Measurements from ENCODE around the gene CENPW.
A peak's percentile ranks its signal among the peaks of the same experiment; 100 is the strongest.

The CENPW gene

DNA sequence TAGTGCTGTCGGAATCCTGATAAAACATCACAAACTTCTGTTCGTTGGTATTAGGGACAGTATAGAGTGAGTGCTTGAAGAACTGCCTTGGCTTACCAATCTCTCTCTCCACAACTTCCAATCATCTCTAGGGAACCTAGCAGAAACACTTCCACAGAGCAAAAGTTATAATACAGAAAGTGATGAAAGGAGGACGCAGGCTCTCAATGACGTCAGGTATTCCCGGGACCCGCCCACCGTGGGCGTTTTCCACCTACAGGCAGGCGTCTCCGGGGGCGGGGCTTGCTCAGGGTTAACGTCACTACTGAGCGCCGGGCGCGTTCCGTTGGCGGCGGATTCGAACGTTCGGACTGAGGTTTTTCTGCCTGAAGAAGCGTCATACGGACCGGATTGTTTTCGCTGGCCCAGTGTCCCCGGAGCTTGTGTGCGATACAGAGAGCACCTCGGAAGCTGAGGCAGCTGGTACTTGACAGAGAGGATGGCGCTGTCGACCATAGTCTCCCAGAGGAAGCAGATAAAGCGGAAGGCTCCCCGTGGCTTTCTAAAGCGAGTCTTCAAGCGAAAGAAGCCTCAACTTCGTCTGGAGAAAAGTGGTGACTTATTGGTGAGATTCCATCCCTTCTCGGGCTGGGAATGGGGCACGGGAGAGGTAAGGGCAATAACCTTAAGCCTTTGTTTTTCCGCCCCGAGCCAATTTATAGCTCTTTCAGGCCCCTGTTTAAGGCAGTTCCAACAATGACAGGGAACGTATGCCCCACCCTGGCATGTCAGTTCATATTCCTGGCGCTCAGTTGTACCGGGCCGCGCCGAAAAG is at the start of gene CENPW:
TSS of gene CENPW (plus strand) at position 320 of the 814 bp plus-strand sequence. CDS start at position 479, 159 bp downstream.
- TF ChIP-seq, protein P1, sequence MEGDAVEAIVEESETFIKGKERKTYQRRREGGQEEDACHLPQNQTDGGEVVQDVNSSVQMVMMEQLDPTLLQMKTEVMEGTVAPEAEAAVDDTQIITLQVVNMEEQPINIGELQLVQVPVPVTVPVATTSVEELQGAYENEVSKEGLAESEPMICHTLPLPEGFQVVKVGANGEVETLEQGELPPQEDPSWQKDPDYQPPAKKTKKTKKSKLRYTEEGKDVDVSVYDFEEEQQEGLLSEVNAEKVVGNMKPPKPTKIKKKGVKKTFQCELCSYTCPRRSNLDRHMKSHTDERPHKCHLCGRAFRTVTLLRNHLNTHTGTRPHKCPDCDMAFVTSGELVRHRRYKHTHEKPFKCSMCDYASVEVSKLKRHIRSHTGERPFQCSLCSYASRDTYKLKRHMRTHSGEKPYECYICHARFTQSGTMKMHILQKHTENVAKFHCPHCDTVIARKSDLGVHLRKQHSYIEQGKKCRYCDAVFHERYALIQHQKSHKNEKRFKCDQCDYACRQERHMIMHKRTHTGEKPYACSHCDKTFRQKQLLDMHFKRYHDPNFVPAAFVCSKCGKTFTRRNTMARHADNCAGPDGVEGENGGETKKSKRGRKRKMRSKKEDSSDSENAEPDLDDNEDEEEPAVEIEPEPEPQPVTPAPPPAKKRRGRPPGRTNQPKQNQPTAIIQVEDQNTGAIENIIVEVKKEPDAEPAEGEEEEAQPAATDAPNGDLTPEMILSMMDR (IDR thresholded peaks at IDR 0.05; ENCODE audit: low read depth, low read length), result no peak
- DNase-seq (ENCODE audit: low read depth, low spot score), result peak; percentile 85
- H3K4me3 ChIP-seq (ENCODE audit: low read depth, low read length), result peak within 1 kb of the TSS; percentile 73
- in situ Hi-C loops (cut with HindIII; ENCODE audit: low sequenced_read_pairs), result no loop called here

DNA sequence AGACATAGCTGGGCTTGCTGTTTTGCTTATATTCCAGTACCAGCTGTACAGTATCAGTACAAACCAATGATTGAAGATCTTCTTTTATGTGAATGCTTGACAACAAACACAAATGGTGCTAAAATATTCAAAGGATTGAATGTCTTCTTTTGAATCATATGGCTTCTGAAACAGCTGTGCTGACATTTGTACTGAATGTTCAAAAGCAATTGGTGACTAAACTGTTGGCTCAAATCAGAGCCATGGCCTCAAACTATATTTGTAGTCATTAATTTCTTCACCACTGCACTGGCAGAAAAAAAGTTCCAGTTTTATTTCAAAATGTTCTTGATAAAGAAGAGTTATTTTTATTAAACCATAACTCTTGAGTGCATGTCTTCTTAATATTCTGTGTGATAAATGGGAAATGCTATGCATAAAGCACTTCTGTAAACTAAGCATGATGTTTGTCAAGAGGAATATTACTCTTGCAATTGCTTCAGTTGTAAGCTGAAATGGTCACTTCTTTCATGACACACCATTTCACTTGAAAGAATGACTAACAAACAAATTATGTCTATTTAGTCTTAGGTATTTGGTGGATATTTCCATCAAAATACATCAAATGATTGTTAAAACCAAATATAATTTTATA is 45.9 kb upstream of the CENPW start:
- TF ChIP-seq, protein P1 (IDR thresholded peaks at IDR 0.05; ENCODE audit: low read depth, low read length), result no peak
- no peak for DNase-seq (ENCODE audit: low read depth, low spot score)
- in situ Hi-C loops (cut with HindIII; ENCODE audit: low sequenced_read_pairs), result no loop called here
- no peak overlapping the region for H3K4me3 ChIP-seq (ENCODE audit: low read depth, low read length)

DNA sequence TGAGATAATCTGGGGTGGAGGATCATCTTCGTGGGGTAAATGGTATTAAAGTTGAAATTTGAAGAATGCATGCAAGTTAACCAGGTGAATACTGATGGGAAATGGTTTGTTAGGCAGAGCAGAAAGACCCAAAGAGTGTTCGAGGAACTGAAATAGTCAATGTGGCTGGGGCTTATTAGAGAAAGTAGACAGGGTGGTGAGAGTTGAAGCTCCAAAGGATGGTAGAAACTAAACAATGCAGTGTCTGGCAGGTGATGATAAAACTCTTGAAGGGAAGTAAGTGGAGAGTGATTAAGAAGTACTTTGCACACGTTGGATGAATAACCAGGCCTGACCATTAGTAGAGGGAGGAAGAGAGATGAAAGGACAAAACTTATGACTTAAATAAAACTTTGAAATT is 39.8 kb upstream of the CENPW start:
- in situ Hi-C loops (cut with HindIII; ENCODE audit: low sequenced_read_pairs), result no loop called here
- no peak overlapping the region for H3K4me3 ChIP-seq (ENCODE audit: low read depth, low read length)
- DNase-seq (ENCODE audit: low read depth, low spot score), result no peak
- TF ChIP-seq, protein P1 (IDR thresholded peaks at IDR 0.05; ENCODE audit: low read depth, low read length), result no peak

DNA sequence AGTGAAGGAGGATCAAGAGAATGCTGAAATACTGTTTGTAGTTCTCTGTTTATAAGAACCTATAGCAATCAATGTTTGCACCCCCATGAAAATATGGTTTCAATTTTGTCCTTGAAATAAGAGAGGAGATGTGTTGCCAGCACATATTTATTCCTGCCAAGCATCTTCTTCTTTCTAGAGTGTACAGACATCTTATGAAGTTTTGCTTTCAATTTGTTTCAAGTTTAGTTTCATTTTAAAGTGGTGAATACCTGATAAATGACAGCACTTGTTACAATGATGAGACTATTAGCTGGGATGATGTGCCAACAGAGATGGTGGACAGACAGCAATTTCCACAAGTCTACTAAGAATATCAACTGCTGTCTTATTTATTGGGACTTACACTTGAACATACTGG is 39.2 kb upstream of the CENPW start:
- no peak overlapping the region for H3K4me3 ChIP-seq (ENCODE audit: low read depth, low read length)

DNA sequence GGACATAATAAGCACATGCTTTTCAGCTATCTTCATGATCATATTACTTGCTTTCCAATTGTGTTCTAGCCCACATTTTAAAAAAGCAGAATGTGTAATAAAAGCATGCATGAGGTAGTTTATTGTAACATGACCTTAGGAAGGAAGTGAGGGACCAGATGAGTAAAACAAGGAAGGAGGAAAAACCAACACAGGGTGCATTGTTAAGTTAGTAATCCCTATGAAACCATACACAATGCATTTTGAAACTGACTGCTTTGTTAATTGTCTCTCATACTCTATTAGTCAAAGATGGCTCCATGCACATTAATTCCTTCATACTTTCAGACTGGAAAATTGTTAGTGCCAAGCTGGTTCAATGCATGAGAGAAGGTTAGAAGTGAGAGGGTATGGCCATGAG is 37.7 kb upstream of the CENPW start:
- in situ Hi-C loops (cut with HindIII; ENCODE audit: low sequenced_read_pairs), result no loop called here
- TF ChIP-seq, protein P1 (IDR thresholded peaks at IDR 0.05; ENCODE audit: low read depth, low read length), result no peak
- H3K4me3 ChIP-seq (ENCODE audit: low read depth, low read length), result no peak overlapping the region
- DNase-seq (ENCODE audit: low read depth, low spot score), result peak; percentile 18

More for the DNA sequence above, 39.2 kb upstream of the CENPW start:
- no peak for DNase-seq (ENCODE audit: low read depth, low spot score)
- TF ChIP-seq, protein P1 (IDR thresholded peaks at IDR 0.05; ENCODE audit: low read depth, low read length), result no peak
- in situ Hi-C loops (cut with HindIII; ENCODE audit: low sequenced_read_pairs), result no loop called here

DNA sequence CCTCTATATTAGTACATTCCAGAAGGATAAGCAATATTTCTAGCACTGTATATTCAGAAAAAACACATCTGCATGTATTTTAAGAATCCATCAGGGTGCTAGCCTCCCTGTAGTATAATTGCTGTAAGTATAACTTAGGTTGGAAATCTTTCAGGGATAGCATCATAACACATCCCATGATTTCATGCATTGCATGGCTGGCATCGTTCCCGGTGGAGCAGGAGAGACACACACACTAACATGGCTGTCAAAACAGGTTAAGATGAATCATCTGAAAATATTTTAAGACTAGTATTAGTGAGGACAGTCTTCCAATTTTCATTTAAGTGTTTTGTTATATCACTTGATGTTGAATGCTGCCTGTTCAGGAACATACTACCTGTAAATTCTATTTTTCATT is 32.1 kb upstream of the CENPW start:
- TF ChIP-seq, protein P1 (IDR thresholded peaks at IDR 0.05; ENCODE audit: low read depth, low read length), result no peak
- in situ Hi-C loops (cut with HindIII; ENCODE audit: low sequenced_read_pairs), result no loop called here
- DNase-seq (ENCODE audit: low read depth, low spot score), result peak; percentile 56
- H3K4me3 ChIP-seq (ENCODE audit: low read depth, low read length), result no peak overlapping the region

Data from astrocyte of the spinal cord (primary cell).